Fibroblast of lung (primary cell): ENCODE data around the gene USP24. TPM values are rescaled to one million over a fixed set of nuclear protein-coding genes. Genes with fewer than 3 reads are reported as not detected.

Experiments used
- DNase-seq, 2 donors: peaks; one replicate each; pipeline versions ENCODE4 v3.0.0 to v3.0.0-alpha.2; 2010; ENCODE audit warnings: low read depth in 2 of 2
- H2AFZ ChIP-seq: 2 replicates; pipeline ENCODE4 v1.5.1; 2012; ENCODE audit warnings: low read length, control low read depth, inconsistent platforms
- H3K27ac ChIP-seq: 2 replicates; pipeline ENCODE4 v1.5.1; 2011; ENCODE audit warnings: low read length, control low read depth; ENCODE audit not compliant: insufficient read depth
- H3K27me3 ChIP-seq: 2 replicates; pipeline ENCODE4 v1.5.1; 2011; ENCODE audit warnings: mild to moderate bottlenecking, low read length; ENCODE audit not compliant: control insufficient read depth, insufficient read depth
- H3K36me3 ChIP-seq: 2 replicates; pipeline ENCODE4 v1.5.1; 2011; ENCODE audit warnings: low read length; ENCODE audit not compliant: control insufficient read depth, insufficient read depth
- H3K4me1 ChIP-seq: 2 replicates; pipeline ENCODE4 v1.5.1; 2011; ENCODE audit warnings: low read length; ENCODE audit not compliant: control insufficient read depth, insufficient read depth; ENCODE audit errors: extremely low read depth
- H3K4me2 ChIP-seq: 2 replicates; pipeline ENCODE4 v1.5.1; 2011; ENCODE audit warnings: low read length, control low read depth; ENCODE audit not compliant: insufficient read depth; ENCODE audit errors: extremely low read depth
- H3K4me3 ChIP-seq, 4 experiments: fragments of 200-600 bp in 1 of 4; sonication (generic) in 1 of 4; replicated peaks in 1 of 4; 2 replicates each; pipeline ENCODE4 v1.5.1; 2011 to 2016; ENCODE audit warnings: low read length in 4 of 4, low read depth in 3 of 4, mild to moderate bottlenecking in 3 of 4, control low read depth in 2 of 4, inconsistent platforms in 1 of 4, mixed read lengths in 1 of 4; ENCODE audit not compliant: insufficient read depth in 1 of 4; ENCODE audit errors: control extremely low read depth in 1 of 4
- H3K79me2 ChIP-seq: 2 replicates; pipeline ENCODE4 v1.5.1; 2012; ENCODE audit warnings: mild to moderate bottlenecking, low read length, inconsistent platforms; ENCODE audit not compliant: control insufficient read depth, insufficient read depth
- H3K9ac ChIP-seq: 2 replicates; pipeline ENCODE4 v1.5.1; 2011; ENCODE audit warnings: mild to moderate bottlenecking, low read length, control low read depth; ENCODE audit not compliant: insufficient read depth
- H3K9me3 ChIP-seq: 2 replicates; pipeline ENCODE4 v1.5.1; 2012; ENCODE audit warnings: low read depth, low read length; ENCODE audit not compliant: control insufficient read depth, insufficient read depth
- H4K20me1 ChIP-seq: 2 replicates; pipeline ENCODE4 v1.5.1; 2011; ENCODE audit warnings: low read length; ENCODE audit not compliant: control insufficient read depth, insufficient read depth; ENCODE audit errors: extremely low read depth
- CTCF ChIP-seq, 2 donors: IDR thresholded peaks in 1 of 2; conservative IDR thresholded peaks in 1 of 2; 1 replicate in 1 of 2; 2 replicates in 1 of 2; pipeline ENCODE4 v1.5.1; 2011 to 2012; ENCODE audit warnings: low read length in 2 of 2, control low read depth in 1 of 2, inconsistent platforms in 1 of 2, low read depth in 1 of 2, mild to moderate bottlenecking in 1 of 2
- EZH2 ChIP-seq: IDR thresholded peaks from 2 replicates; pipeline ENCODE4 v1.5.1; 2012; ENCODE audit warnings: low read length, control low read depth, mild to moderate bottlenecking; ENCODE audit errors: missing control alignments
- polyA plus RNA-seq, 2 donors: library from polyadenylated mRNA; depleted of rRNA in 1 of 2; stranded (reverse) in 1 of 2; unstranded in 1 of 2; fragments of >200 nt; gene quantifications; 2 replicates each; pipeline ENCODE4 v1.2.1, GENCODE V29; 2011 to 2012; ENCODE audit warnings: missing spikeins in 1 of 2
- total RNA-seq: library from RNA; depleted of rRNA; stranded (reverse); fragments of >200 nt; gene quantifications from 2 replicates; pipeline ENCODE4 v1.2.1, GENCODE V29; 2014

USP24 gene
- total and polyA plus RNA-seq, 2 donors (not counting 1 experiment from before 2014, with no cell fraction given), result 16.4 to 63.9 TPM

DNA sequence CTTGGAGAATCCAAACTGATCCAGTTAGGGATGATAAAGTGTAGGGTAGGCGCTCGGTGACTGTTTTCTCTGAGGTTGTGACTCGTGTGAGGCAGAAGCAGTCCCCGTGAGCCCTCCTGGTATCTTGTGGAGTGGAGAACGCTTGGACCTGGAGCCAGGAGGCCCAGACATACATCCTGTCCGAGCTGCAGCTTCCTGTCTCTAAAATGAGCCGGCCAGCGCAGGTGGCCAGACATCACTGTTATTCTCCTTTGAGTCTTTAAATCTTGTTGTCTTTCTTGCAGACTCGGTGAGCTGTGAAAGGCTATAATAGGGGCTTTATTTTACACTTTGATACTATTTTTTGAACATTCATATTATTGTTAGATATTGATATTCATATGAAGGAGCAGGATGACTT is 163.5 kb downstream of the USP24 start:
- Histone ChIP-seq H3K36me3 (no peaks in the 10 kb centered on the region), H4K20me1 (no peaks in the 10 kb centered on the region), H3K4me2 (no peak overlapping the region), H2AFZ (no peak overlapping the region), H3K27ac (no peak overlapping the region), H3K4me1 (no peaks in the 10 kb centered on the region), H3K79me2 (no peaks in the 10 kb centered on the region), H3K27me3 (peaks cover 3% of the 10 kb centered on the region), H3K9me3 (no peaks in the 10 kb centered on the region), H3K4me3 (no peak overlapping the region), H3K9ac (no peak overlapping the region)
- DNase-seq, result no peak
- TF ChIP-seq EZH2 (no peak), CTCF (conservative IDR thresholded peaks at IDR 0.05 in 1 of 2, IDR thresholded peaks at IDR 0.05 in 1 of 2; ENCODE audit: low read depth in 1 of 2, low read length in 2 of 2) (no peak)

DNA sequence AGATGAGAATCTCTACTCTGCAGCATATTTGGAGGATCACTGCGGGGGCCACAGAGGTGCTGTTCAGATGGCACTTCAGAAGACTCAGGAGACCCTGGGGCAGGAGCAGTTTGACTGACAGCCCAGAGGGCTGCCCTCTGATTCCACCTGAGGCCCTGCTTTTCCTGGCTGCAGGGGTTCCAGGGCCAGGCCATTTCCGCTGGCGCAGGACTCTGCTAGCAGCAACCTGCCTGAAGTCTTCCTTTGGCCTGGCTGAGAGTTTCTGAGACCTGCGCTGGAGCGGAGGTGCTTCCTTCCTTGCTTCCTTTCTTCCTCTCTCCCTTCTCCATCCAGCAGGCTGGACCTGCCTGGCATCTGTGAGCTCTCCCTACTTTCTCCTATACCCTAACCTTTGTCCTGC is 164.0 kb downstream of the USP24 start:
- Histone ChIP-seq H3K4me2 (no peak overlapping the region), H3K79me2 (no peaks in the 10 kb centered on the region), H4K20me1 (no peaks in the 10 kb centered on the region), H3K27ac (no peak overlapping the region), H3K9me3 (no peaks in the 10 kb centered on the region), H3K9ac (no peak overlapping the region), H3K27me3 (peaks cover 3% of the 10 kb centered on the region), H3K4me1 (no peaks in the 10 kb centered on the region), H2AFZ (no peak overlapping the region), H3K4me3 (no peak overlapping the region), H3K36me3 (no peaks in the 10 kb centered on the region)
- no peak for DNase-seq
- TF ChIP-seq EZH2 (no peak), CTCF (conservative IDR thresholded peaks at IDR 0.05 in 1 of 2, IDR thresholded peaks at IDR 0.05 in 1 of 2; ENCODE audit: low read depth in 1 of 2, low read length in 2 of 2) (no peak)

- TF ChIP-seq EZH2 (no peak), CTCF (conservative IDR thresholded peaks at IDR 0.05 in 1 of 2, IDR thresholded peaks at IDR 0.05 in 1 of 2; ENCODE audit: low read depth in 1 of 2, low read length in 2 of 2) (no peak)
- Histone ChIP-seq H3K36me3 (no peaks in the 10 kb centered on the region), H3K4me3 (no peak overlapping the region), H3K9me3 (no peaks in the 10 kb centered on the region), H3K9ac (no peak overlapping the region), H3K27ac (no peak overlapping the region), H2AFZ (no peak overlapping the region), H3K27me3 (peaks cover 3% of the 10 kb centered on the region), H3K4me2 (no peak overlapping the region), H4K20me1 (no peaks in the 10 kb centered on the region), H3K79me2 (no peaks in the 10 kb centered on the region), H3K4me1 (no peaks in the 10 kb centered on the region)
- peak; percentile 62 to 68 for DNase-seq
Measured at GRCh38 chr1:55050283-55050682, 164.9 kb downstream of the USP24 start.
